Endothelial cell of umbilical vein (primary cell): ENCODE data around the gene SLC35G6.

Experiments used
- EZH2 ChIP-seq: IDR thresholded peaks from 2 replicates; pipeline ENCODE4 v1.6.1; 2012; ENCODE audit warnings: borderline replicate concordance, low read depth, mild to moderate bottlenecking, moderate library complexity, low read length, inconsistent platforms; ENCODE audit not compliant: severe bottlenecking
- FOS ChIP-seq: IDR thresholded peaks from 2 replicates; pipeline ENCODE4 v1.6.1; 2011; ENCODE audit warnings: mild to moderate bottlenecking, low read length, moderate library complexity, borderline replicate concordance; ENCODE audit not compliant: insufficient read depth
- GATA2 ChIP-seq: IDR thresholded peaks from 2 replicates; pipeline ENCODE4 v1.7.0; 2011; ENCODE audit warnings: low read depth, mild to moderate bottlenecking, moderate library complexity, mixed read lengths, low read length; ENCODE audit not compliant: insufficient read length, insufficient read depth
- MYC ChIP-seq: IDR thresholded peaks from one replicate; pipeline ENCODE4 v1.6.1; 2011; ENCODE audit warnings: mild to moderate bottlenecking, low read depth, low read length
- POLR2A ChIP-seq: IDR thresholded peaks from 2 replicates; pipeline ENCODE4 v1.6.1; 2012; ENCODE audit warnings: low read depth, mild to moderate bottlenecking, control low read depth, low read length
- POLR2AphosphoS5 ChIP-seq: IDR thresholded peaks from 2 replicates; pipeline ENCODE4 v1.6.1; 2012; ENCODE audit warnings: low read depth, mild to moderate bottlenecking, control low read depth, low read length, moderate library complexity; ENCODE audit not compliant: insufficient read depth
- TF ChIP-seq, protein P1 (sequence below), 2 donors: IDR thresholded peaks; 1 replicate in 1 of 2; 2 replicates in 1 of 2; pipeline ENCODE4 v1.5.1; 2011; ENCODE audit warnings: low read length in 2 of 2, mild to moderate bottlenecking in 2 of 2, moderate library complexity in 2 of 2, control low read depth in 1 of 2, inconsistent platforms in 1 of 2, low read depth in 1 of 2; ENCODE audit not compliant: insufficient read depth in 1 of 2; ENCODE audit errors: extremely low read depth in 1 of 2
- TF ChIP-seq, protein P2 (sequence below): IDR thresholded peaks from 2 replicates; pipeline ENCODE4 v1.6.1; 2011; ENCODE audit not compliant: insufficient read depth, insufficient read length

DNA sequence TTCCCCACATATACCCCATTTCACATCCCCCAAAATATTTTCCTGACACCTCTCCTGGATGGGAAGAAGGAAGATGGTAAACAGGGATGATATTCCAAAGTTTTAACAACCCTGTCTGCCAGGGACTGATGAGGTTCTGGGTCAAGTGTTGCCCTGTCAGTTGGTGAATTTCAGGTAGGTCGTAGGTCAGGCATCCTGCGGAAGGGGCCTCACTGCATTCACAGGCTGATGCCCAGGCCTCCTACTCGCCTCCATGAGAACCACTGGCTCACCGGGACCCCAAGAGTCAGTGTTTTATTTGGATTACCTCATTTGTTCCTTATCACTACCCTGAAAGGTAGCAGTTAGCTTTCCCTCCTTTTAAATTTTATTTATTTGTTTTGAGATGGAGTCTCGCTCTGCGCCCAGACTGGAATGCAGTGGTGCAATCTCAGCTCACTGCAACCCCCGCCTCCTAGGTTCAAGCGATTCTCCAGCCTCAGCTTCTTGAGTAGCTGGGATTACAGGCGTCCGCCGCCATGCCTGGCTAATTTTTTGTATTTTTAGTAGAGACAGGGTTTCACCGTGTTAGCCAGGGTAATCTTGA, 12.3 kb upstream of the SLC35G6 start:
- TF ChIP-seq, protein P1, sequence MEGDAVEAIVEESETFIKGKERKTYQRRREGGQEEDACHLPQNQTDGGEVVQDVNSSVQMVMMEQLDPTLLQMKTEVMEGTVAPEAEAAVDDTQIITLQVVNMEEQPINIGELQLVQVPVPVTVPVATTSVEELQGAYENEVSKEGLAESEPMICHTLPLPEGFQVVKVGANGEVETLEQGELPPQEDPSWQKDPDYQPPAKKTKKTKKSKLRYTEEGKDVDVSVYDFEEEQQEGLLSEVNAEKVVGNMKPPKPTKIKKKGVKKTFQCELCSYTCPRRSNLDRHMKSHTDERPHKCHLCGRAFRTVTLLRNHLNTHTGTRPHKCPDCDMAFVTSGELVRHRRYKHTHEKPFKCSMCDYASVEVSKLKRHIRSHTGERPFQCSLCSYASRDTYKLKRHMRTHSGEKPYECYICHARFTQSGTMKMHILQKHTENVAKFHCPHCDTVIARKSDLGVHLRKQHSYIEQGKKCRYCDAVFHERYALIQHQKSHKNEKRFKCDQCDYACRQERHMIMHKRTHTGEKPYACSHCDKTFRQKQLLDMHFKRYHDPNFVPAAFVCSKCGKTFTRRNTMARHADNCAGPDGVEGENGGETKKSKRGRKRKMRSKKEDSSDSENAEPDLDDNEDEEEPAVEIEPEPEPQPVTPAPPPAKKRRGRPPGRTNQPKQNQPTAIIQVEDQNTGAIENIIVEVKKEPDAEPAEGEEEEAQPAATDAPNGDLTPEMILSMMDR (IDR thresholded peaks at IDR 0.05; ENCODE audit: extremely low read depth in 1 of 2, insufficient read depth in 1 of 2, low read depth in 1 of 2, low read length in 2 of 2), result no peak
- TF ChIP-seq POLR2A (no peak), EZH2 (no peak), POLR2AphosphoS5 (no peak), GATA2 (no peak), MYC (no peak), FOS (no peak)
- TF ChIP-seq, protein P2, sequence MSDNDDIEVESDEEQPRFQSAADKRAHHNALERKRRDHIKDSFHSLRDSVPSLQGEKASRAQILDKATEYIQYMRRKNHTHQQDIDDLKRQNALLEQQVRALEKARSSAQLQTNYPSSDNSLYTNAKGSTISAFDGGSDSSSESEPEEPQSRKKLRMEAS, result no peak
